ENCODE results near the gene HS3ST4.
A peak's percentile ranks its signal among the peaks of the same experiment; 100 is the strongest.

The HS3ST4 gene

DNA sequence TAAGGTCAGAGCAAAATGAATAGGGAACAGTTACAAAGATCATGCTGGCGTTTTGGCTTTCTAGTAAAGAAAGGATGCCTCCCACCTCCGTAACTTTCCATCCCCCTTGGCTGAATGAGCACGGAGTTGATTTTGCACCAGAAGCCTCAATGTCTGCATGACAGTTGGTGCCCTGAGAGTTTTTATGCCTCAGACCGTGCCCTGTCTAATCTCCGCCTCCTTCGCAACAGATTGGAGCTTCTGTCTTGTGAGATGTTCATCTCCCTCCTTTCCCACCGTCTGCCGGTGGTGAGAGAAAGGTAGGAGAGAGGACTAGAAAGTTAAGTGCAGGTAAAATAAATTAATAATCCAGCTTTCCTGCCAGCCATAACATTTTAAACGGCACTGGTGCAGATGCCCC, 1.9 kb downstream of the HS3ST4 start:
- Histone ChIP-seq H4K20me1 (peaks cover 42% of the 10 kb centered on the region), H3K27me3 (peaks cover 79% of the 10 kb centered on the region), H3K9me3 (no peaks in the 10 kb centered on the region), H3K9ac (no peak overlapping the region), H3K4me1 (peaks cover 18% of the 10 kb centered on the region), H3K4me2 (no peak overlapping the region), H3K36me3 (no peaks in the 10 kb centered on the region), H3K4me3 (no peak overlapping the region), H3K27ac (no peak overlapping the region)
- TF ChIP-seq Cebpa-rat (IDR thresholded peaks at IDR 0.05) = no peak

DNA sequence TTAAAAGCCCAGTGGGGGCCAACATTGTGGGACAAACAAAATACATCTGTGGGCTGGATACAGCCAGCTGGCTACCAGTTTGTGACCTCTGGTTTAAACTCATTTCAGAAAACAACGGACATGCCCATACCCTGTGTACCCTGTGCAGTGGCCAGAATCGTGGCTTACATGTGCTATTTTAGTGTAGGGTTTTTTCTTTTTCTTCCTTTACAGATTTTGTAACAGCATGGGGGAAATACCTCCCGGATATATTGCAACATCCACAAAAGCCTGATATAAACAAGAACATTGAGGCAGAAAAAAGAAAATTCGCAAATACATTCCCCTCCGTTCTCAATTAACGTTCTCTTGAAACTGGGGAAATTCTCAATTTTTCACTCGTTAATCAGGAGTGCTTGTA, 7.3 kb downstream of the HS3ST4 start:
- TF ChIP-seq Cebpa-rat (IDR thresholded peaks at IDR 0.05) = no peak
- Histone ChIP-seq H3K36me3 (no peaks in the 10 kb centered on the region), H3K9me3 (no peaks in the 10 kb centered on the region), H4K20me1 (peaks cover 7% of the 10 kb centered on the region; the same call in 1 of the 2 replicates), H3K27ac (no peak overlapping the region), H3K27me3 (peaks cover 27% of the 10 kb centered on the region), H3K4me2 (no peak overlapping the region), H3K4me3 (no peak overlapping the region), H3K9ac (no peak overlapping the region), H3K4me1 (peaks cover 10% of the 10 kb centered on the region)

DNA sequence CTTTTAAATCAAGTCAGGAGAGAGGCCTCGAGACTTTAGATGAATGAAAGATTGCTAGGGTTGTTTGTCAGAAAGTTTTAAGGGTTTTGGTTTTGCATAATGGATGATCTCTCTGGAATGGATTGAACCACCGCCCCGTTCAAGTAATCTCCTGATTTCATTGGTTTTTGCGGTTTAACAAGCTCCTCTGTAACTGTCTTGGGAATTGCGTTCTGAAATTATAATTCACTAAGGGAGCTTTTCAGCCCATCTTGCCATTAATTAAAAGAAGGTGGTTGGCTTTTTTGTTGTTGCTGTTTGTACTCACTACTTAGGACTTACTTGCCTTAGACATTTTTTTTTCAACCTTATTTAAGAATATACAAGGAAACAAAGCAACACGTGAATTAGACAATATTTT, 8.8 kb downstream of the HS3ST4 start:
- Histone ChIP-seq H3K4me1 (peaks cover 10% of the 10 kb centered on the region), H3K36me3 (no peaks in the 10 kb centered on the region), H3K27me3 (peaks cover 12% of the 10 kb centered on the region; the same call in 1 of the 2 replicates), H3K27ac (no peak overlapping the region), H3K9ac (no peak overlapping the region), H4K20me1 (no peaks in the 10 kb centered on the region), H3K4me2 (peak overlapping the region; percentile 17; the same call in 1 of the 2 replicates), H3K4me3 (no peak overlapping the region), H3K9me3 (no peaks in the 10 kb centered on the region)
- TF ChIP-seq Cebpa-rat (IDR thresholded peaks at IDR 0.05) = no peak

DNA sequence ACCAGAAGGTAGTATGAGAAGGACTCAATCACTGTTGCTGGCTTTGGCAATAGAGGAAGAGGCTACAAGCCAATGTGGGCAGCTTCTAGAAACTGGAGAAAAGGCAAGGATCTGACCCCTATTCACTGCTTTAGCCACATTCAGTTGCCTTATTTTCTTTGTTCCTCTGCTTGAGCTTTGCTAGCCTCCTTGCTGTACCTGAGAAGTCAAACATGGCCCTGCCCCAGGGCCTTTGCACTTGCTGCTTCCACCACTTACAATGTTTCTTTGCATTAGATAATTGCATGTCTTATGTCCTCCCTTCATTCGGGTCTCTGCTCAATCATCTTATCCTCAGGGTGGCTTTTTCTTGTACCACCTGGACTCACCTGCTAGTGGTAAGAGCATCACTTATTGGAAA, 15.8 kb downstream of the HS3ST4 start:
- Histone ChIP-seq H3K4me3 (no peak overlapping the region), H3K27ac (no peak overlapping the region), H3K4me1 (peaks cover 31% of the 10 kb centered on the region), H3K9me3 (no peaks in the 10 kb centered on the region), H3K9ac (no peak overlapping the region), H3K27me3 (no peaks in the 10 kb centered on the region), H3K36me3 (no peaks in the 10 kb centered on the region), H3K4me2 (no peak overlapping the region), H4K20me1 (no peaks in the 10 kb centered on the region)
- TF ChIP-seq Cebpa-rat (IDR thresholded peaks at IDR 0.05) = no peak

DNA sequence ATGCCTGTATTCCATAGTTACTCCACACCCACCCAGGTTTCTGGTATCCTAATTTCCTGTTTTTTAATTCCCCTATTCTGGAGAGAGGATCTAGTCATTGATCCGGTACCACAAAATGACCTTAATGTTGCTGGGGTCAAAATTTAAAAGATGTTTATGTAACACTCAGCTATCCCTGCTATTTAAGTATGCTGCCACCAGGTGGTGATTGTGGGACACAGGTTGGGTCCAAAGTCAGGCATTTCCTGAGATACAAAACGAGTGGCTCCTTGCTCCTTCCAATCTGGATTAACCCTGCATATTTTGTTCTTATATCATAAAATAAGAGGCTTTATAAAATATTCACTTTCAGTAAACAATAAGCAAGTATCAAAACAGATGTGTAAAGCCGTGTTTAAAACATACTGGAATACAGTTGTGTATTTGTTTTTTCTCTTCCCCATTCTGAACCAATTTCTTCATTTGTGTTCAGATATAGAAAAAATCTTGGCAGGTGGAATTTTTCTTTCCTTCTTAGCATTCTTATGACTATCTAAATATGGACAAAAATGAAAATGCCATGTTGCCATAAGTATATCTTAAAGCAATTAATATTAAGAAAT, 16.3 kb downstream of the HS3ST4 start:
- H3K36me3 ChIP-seq = no peaks in the 10 kb centered on the region
- no peak for TF ChIP-seq Cebpa-rat (IDR thresholded peaks at IDR 0.05)
- H3K9me3 ChIP-seq = no peaks in the 10 kb centered on the region
- H3K4me3 ChIP-seq = no peak overlapping the region
- H3K27me3 ChIP-seq = no peaks in the 10 kb centered on the region
- H4K20me1 ChIP-seq = no peaks in the 10 kb centered on the region
- H3K9ac ChIP-seq = no peak overlapping the region
- H3K27ac ChIP-seq = no peak overlapping the region
- H3K4me1 ChIP-seq = peaks cover 31% of the 10 kb centered on the region
- no peak overlapping the region for H3K4me2 ChIP-seq

DNA sequence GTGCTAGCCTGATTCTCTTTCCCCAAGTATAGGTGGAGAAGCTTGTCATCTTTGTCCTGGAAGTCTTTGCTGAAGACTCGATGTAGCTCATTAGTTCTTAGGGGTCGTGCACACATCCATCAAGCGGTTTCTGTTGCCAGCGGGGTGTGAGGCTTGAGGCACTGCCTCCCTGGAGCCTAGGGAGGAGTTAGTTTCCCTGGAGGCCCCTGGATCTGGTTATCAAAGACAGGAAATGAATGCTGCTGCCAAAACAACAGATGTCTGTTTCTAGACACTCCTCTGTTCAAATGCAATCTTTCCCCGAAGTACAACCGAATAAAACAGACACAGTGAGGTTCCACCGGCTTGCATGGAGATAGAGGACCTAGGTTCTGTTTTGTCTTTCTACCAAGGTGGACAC, 17.5 kb downstream of the HS3ST4 start:
- Histone ChIP-seq H3K36me3 (no peaks in the 10 kb centered on the region), H3K4me2 (peak overlapping the region; percentile 63), H4K20me1 (no peaks in the 10 kb centered on the region), H3K9me3 (no peaks in the 10 kb centered on the region), H3K4me3 (peak overlapping the region; percentile 3; the same call in 1 of the 2 replicates), H3K27me3 (no peaks in the 10 kb centered on the region), H3K27ac (peak overlapping the region; percentile 47; the same call in 1 of the 2 replicates), H3K4me1 (peaks cover 43% of the 10 kb centered on the region), H3K9ac (peak overlapping the region; percentile 25; the same call in 1 of the 2 replicates)
- TF ChIP-seq Cebpa-rat (IDR thresholded peaks at IDR 0.05) = no peak

DNA sequence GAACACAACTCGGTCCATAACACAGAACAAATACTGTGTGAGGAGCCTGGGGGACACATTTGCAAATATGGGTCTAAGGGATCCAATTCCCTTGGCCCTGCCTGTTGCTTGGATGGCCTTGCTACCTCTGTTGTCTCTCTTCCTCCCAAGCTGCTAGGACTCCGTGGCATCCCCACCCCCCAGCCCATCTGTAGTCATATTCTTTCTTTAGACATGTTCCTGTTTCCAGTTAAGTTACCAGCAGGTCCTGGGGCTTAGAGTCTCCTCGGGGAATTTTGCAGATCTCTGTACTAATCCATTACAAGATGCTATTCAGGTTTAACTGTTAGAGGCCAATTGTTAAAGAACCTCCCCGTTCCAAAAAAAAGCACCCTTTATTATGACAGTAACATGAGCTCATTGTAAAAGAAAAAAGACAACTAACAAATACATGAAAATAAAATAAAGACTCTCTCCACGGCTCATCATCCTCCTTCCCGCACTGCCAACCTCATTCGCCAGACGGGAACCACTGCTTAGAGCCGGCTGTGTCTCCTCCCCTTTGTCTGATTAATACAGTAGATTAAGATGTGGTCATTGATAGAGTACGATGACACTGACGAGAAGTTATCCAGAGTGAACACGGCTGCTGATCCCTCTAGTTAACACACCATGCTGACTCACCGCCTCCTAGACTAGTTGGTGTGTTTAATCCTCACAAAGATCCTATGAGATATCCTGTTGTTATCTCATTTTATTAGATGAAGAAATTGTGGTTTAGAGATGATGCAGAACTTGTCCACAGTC, 22.2 kb downstream of the HS3ST4 start:
- peak overlapping the region; percentile 58 for H3K4me2 ChIP-seq
- H3K27ac ChIP-seq = no peak overlapping the region; the same call in 1 of the 2 replicates
- H3K36me3 ChIP-seq = no peaks in the 10 kb centered on the region
- no peak overlapping the region for H3K9ac ChIP-seq
- no peaks in the 10 kb centered on the region for H4K20me1 ChIP-seq
- peaks cover 36% of the 10 kb centered on the region for H3K4me1 ChIP-seq
- TF ChIP-seq Cebpa-rat (IDR thresholded peaks at IDR 0.05) = no peak
- no peak overlapping the region for H3K4me3 ChIP-seq
- no peaks in the 10 kb centered on the region for H3K9me3 ChIP-seq
- H3K27me3 ChIP-seq = no peaks in the 10 kb centered on the region

DNA sequence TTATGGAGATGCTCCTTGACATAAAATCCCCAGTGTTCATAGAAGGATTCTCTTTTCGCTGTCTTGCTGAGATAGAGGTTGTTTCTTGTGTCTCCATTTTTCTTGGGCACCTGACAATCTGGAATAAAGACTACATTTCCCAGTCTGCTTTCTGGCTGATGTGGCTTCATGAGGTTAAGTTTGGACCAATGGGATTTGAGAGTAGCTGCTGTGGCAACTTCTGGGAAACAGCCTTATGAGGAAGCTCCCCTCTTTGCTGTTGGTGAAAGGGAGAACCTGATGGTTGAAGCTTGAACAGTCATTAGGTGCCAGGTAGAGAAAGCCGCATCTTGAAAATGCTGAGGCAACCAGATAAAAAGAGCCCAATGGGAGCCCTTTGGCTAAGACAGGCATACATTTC, 24.4 kb downstream of the HS3ST4 start:
- no peak for TF ChIP-seq Cebpa-rat (IDR thresholded peaks at IDR 0.05)
- no peaks in the 10 kb centered on the region for H3K27me3 ChIP-seq
- no peak overlapping the region for H3K9ac ChIP-seq
- H3K9me3 ChIP-seq = no peaks in the 10 kb centered on the region
- H3K4me1 ChIP-seq = peaks cover 18% of the 10 kb centered on the region
- H3K36me3 ChIP-seq = no peaks in the 10 kb centered on the region
- no peaks in the 10 kb centered on the region for H4K20me1 ChIP-seq
- no peak overlapping the region for H3K4me3 ChIP-seq
- H3K4me2 ChIP-seq = no peak overlapping the region
- no peak overlapping the region for H3K27ac ChIP-seq

DNA sequence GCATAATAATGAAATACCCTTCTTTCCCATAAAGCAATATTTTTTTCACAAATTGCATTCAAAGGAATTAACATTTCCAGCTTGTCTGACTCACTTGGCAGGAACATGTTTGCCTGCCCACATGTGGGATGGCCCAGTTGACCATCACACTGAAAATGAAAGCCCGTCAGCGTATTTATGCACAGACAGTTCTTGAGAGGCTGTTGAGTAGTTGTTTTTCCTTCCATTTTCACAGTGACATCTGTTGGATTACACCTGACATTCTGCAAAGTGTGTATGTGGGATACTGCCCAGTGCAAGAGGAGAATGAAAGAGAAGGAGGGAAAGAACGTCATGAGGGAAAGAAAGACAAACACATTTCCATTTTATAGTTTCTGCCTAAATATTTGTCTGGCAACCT, 29.7 kb downstream of the HS3ST4 start:
- no peak overlapping the region for H3K4me3 ChIP-seq
- TF ChIP-seq Cebpa-rat (IDR thresholded peaks at IDR 0.05) = no peak
- no peaks in the 10 kb centered on the region for H3K4me1 ChIP-seq
- no peak overlapping the region for H3K27ac ChIP-seq
- no peaks in the 10 kb centered on the region for H4K20me1 ChIP-seq
- H3K4me2 ChIP-seq = no peak overlapping the region
- H3K9ac ChIP-seq = no peak overlapping the region
- H3K36me3 ChIP-seq = no peaks in the 10 kb centered on the region
- H3K27me3 ChIP-seq = no peaks in the 10 kb centered on the region
- H3K9me3 ChIP-seq = no peaks in the 10 kb centered on the region

DNA sequence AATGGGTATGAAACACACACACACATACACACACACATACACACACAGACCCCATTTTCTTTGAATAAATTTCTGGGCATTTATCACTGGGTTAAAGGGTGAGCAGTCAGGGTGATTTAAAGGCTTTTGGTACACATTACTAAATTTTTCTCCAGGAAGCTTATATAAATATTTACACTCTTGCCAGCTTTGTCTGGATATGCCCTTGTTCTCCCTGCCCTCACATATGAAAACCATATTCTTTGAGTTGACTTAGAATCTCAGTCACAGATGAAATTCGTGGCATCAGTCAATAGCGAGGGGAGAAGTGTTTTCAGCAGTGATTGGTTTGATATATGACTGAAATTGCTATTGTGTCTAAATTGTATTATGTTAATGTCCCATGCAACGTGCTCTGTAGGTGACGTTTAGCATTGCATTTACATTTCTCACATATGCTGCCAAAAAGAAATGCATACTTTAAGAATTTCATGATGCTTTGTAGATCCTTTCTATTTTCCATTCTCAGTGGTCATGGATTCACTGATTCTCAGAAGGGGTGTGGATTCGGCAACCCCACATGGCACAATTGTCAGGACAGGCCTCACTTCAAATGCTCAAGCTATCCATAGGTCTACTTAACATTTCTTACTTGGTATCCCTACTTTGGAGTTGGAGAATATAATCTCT, 34.8 kb downstream of the HS3ST4 start:
- Histone ChIP-seq H3K4me1 (peaks cover 22% of the 10 kb centered on the region), H3K4me2 (no peak overlapping the region), H3K27ac (no peak overlapping the region), H3K36me3 (no peaks in the 10 kb centered on the region), H3K4me3 (no peak overlapping the region), H4K20me1 (no peaks in the 10 kb centered on the region), H3K9me3 (no peaks in the 10 kb centered on the region), H3K27me3 (no peaks in the 10 kb centered on the region), H3K9ac (no peak overlapping the region)
- TF ChIP-seq Cebpa-rat (IDR thresholded peaks at IDR 0.05) = no peak

All from BLaER1 (cell line).